Progenitor cell of endocrine pancreas (in vitro differentiated cells): Measurements from ENCODE around the gene MEOX1. TPM values are rescaled to one million over a fixed set of nuclear protein-coding genes. Genes with fewer than 3 reads are reported as not detected.

ENCODE experiments used
- DNase-seq: peaks from one replicate; pipeline ENCODE4 v3.0.0; 2021; ENCODE audit warnings: low spot score; ENCODE audit not compliant: unreplicated experiment
- H3K27ac Mint-ChIP-seq: 2 replicates; pipeline ENCODE4 v1.8.0; 2021; ENCODE audit warnings: mild to moderate bottlenecking, moderate library complexity, mixed read lengths
- H3K27me3 Mint-ChIP-seq: 2 replicates; pipeline ENCODE4 v1.8.0; 2021; ENCODE audit warnings: mixed read lengths
- H3K36me3 Mint-ChIP-seq: 2 replicates; pipeline ENCODE4 v1.8.0; 2022; ENCODE audit warnings: mixed read lengths; ENCODE audit not compliant: insufficient read depth
- H3K4me1 Mint-ChIP-seq: 2 replicates; pipeline ENCODE4 v1.8.0; 2021; ENCODE audit warnings: low read depth, mixed read lengths
- H3K4me3 Mint-ChIP-seq: 2 replicates; pipeline ENCODE4 v1.8.0; 2021; ENCODE audit warnings: low read depth, mild to moderate bottlenecking, moderate library complexity, mixed read lengths
- H3K9me3 Mint-ChIP-seq: 2 replicates; pipeline ENCODE4 v1.8.0; 2021; ENCODE audit warnings: low read depth, mixed read lengths
- CTCF ChIP-seq: fragments of 200-600 bp; sonication (generic); IDR thresholded peaks from one replicate; pipeline ENCODE4 v1.5.0; 2021; ENCODE audit warnings: antibody characterized with exemption, mild to moderate bottlenecking; ENCODE audit not compliant: unreplicated experiment
- total RNA-seq: library from RNA; stranded (reverse); gene quantifications from 2 replicates; pipeline ENCODE4 v1.2.1, GENCODE V29; 2021

The MEOX1 gene
- total RNA-seq, 1 donor from 2014 or later, result 1.2 TPM

GRCh38 chr17:43673516-43674323 lies 12.0 kb upstream of the MEOX1 start:
- Mint-ChIP-seq H3K4me1 (peaks cover 55% of the 10 kb centered on the region), H3K36me3 (no peaks in the 10 kb centered on the region), H3K27me3 (no peaks in the 10 kb centered on the region), H3K4me3 (no peak overlapping the region), H3K9me3 (no peaks in the 10 kb centered on the region), H3K27ac (peak overlapping the region; percentile 84)
- DNase-seq, result peak; percentile 72
- peak; percentile 98 for TF ChIP-seq CTCF

GRCh38 chr17:43671755-43672519 lies 10.2 kb upstream of the MEOX1 start:
- peaks cover 50% of the 10 kb centered on the region for H3K4me1 Mint-ChIP-seq
- H3K9me3 Mint-ChIP-seq, result no peaks in the 10 kb centered on the region
- no peak for DNase-seq
- H3K36me3 Mint-ChIP-seq, result no peaks in the 10 kb centered on the region
- H3K27ac Mint-ChIP-seq, result peak overlapping the region; percentile 73
- H3K27me3 Mint-ChIP-seq, result no peaks in the 10 kb centered on the region
- no peak for TF ChIP-seq CTCF
- H3K4me3 Mint-ChIP-seq, result no peak overlapping the region

DNA sequence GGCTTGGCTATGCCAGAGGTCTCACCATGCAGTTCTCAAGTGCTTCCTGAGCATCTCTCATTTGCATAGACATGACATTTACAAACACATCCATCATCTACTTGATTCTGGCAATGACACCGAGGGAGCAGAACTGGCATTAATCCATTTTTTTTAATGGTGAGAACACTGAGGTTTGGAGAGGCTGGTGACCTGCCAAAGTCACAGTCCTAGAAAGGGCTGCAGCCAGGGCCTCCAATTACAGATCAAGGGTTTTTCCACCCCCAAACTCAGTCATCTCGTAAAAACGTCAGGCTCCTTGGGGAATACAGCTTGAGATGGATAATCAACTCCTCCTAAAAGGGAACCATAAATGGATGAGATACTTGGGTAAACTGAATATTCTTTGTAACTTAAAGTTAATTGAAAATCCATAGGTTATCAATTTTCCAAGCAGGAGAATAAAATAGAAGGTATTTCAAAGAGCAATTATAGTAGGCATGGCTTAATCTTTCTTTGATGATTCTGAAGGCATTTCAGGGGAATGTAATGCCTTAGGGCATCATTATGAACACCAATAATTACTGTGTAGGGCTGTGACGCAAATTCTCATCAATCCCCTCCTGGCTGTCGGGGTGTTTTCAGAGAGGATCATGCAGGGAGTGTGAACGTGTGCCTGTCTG lies 9.4 kb upstream of the MEOX1 start:
- Mint-ChIP-seq H3K27ac (peak overlapping the region; percentile 29), H3K4me3 (no peak overlapping the region), H3K9me3 (no peaks in the 10 kb centered on the region), H3K36me3 (no peaks in the 10 kb centered on the region), H3K27me3 (no peaks in the 10 kb centered on the region), H3K4me1 (peaks cover 44% of the 10 kb centered on the region)
- TF ChIP-seq CTCF, result no peak
- no peak for DNase-seq

- H3K27me3 Mint-ChIP-seq, result no peaks in the 10 kb centered on the region
- no peak for DNase-seq
- no peaks in the 10 kb centered on the region for H3K36me3 Mint-ChIP-seq
- peak overlapping the region; percentile 29 for H3K27ac Mint-ChIP-seq
- H3K4me1 Mint-ChIP-seq, result peaks cover 43% of the 10 kb centered on the region
- H3K4me3 Mint-ChIP-seq, result no peak overlapping the region
- no peaks in the 10 kb centered on the region for H3K9me3 Mint-ChIP-seq
- TF ChIP-seq CTCF, result no peak
Observed at GRCh38 chr17:43670645-43671030, 8.9 kb upstream of the MEOX1 start.

GRCh38 chr17:43669971-43670644 lies 8.4 kb upstream of the MEOX1 start:
- Mint-ChIP-seq H3K27me3 (no peaks in the 10 kb centered on the region), H3K4me3 (peak overlapping the region; percentile 41), H3K9me3 (no peaks in the 10 kb centered on the region), H3K4me1 (peaks cover 41% of the 10 kb centered on the region), H3K27ac (peak overlapping the region; percentile 98), H3K36me3 (no peaks in the 10 kb centered on the region)
- TF ChIP-seq CTCF, result no peak
- no peak for DNase-seq
